Choroid plexus epithelial cell (primary cell): ENCODE measurements around the gene PARD6B.
"Not testable (repeated sequence)": the region's sequence is repeated elsewhere in the genome, so short reads cannot be mapped to it uniquely, and the experiment has no call there.

Source experiments
- DNase-seq: peaks from one replicate; pipeline ENCODE4 v3.0.0-alpha.2; 2010; ENCODE audit warnings: low read depth
- H3K4me3 ChIP-seq: 2 replicates; pipeline ENCODE4 v1.5.1; 2011; ENCODE audit warnings: low read depth, mild to moderate bottlenecking, control low read depth, low read length, moderate library complexity
- TF ChIP-seq, protein P1 (sequence below): conservative IDR thresholded peaks from 2 replicates; pipeline ENCODE4 v1.5.1; 2011; ENCODE audit warnings: low read depth, mild to moderate bottlenecking, control low read depth, inconsistent platforms, low read length, moderate library complexity

The PARD6B gene

GRCh38 chr20:50713657-50714101 lies 17.7 kb upstream of the PARD6B start:
- no peak overlapping the region for H3K4me3 ChIP-seq
- TF ChIP-seq, protein P1, sequence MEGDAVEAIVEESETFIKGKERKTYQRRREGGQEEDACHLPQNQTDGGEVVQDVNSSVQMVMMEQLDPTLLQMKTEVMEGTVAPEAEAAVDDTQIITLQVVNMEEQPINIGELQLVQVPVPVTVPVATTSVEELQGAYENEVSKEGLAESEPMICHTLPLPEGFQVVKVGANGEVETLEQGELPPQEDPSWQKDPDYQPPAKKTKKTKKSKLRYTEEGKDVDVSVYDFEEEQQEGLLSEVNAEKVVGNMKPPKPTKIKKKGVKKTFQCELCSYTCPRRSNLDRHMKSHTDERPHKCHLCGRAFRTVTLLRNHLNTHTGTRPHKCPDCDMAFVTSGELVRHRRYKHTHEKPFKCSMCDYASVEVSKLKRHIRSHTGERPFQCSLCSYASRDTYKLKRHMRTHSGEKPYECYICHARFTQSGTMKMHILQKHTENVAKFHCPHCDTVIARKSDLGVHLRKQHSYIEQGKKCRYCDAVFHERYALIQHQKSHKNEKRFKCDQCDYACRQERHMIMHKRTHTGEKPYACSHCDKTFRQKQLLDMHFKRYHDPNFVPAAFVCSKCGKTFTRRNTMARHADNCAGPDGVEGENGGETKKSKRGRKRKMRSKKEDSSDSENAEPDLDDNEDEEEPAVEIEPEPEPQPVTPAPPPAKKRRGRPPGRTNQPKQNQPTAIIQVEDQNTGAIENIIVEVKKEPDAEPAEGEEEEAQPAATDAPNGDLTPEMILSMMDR, result peak; percentile 83
- peak; percentile 85 for DNase-seq

GRCh38 chr20:50714426-50714825 lies 17.0 kb upstream of the PARD6B start:
- not testable (repeated sequence) for DNase-seq, H3K4me3 ChIP-seq

GRCh38 chr20:50715694-50716093 lies 15.7 kb upstream of the PARD6B start:
- no peak for DNase-seq
- TF ChIP-seq, protein P1, result no peak

GRCh38 chr20:50716518-50716917 lies 14.9 kb upstream of the PARD6B start:
- TF ChIP-seq, protein P1, result no peak
- no peak overlapping the region for H3K4me3 ChIP-seq
- no peak for DNase-seq

More at GRCh38 chr20:50715694-50716093, 15.7 kb upstream of the PARD6B start:
- H3K4me3 ChIP-seq, result no peak overlapping the region

- TF ChIP-seq, protein P1, result no peak
- no peak overlapping the region for H3K4me3 ChIP-seq
- DNase-seq, result no peak
Measured at GRCh38 chr20:50717312-50717711, 14.1 kb upstream of the PARD6B start.

DNA sequence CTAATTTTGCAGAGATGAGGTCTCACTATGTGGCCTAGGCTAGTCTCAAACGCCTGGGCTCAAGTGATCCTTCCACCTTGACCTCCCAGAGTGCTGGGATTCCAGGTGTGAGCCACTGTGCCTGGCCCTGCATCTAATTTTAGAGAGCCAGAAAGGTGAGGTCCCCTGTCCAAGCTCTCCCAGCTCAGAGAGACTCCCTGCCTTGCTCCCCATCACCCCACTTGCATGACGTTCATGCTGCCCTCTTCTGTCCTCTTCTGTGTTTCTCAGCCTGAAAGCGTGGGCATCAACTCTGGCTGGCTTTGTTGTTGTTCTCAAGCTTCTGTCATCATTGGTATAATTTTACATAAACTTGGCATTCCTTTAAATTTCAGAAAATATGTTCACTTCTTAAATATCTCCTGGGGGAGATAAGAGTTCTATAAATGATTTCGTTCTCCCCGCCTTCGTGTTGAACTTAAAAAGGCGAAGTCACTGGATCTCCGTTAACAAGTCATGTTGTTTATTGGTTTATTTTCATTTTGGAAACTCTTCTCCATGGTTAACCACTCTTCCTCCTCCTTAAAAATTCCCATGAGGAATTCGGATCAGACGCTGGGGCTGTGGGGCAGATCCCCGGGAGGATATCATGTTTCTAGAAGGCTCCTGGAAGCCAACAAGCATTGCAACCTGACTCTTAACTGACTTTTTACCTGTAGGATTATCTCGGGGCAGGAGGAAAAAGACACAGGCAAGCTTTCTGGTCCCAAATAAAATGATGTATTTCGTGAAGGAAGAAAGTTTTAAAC lies 13.2 kb upstream of the PARD6B start:
- no peak overlapping the region for H3K4me3 ChIP-seq
- TF ChIP-seq, protein P1, result peak; percentile 48
- peak; percentile 62 for DNase-seq

DNA sequence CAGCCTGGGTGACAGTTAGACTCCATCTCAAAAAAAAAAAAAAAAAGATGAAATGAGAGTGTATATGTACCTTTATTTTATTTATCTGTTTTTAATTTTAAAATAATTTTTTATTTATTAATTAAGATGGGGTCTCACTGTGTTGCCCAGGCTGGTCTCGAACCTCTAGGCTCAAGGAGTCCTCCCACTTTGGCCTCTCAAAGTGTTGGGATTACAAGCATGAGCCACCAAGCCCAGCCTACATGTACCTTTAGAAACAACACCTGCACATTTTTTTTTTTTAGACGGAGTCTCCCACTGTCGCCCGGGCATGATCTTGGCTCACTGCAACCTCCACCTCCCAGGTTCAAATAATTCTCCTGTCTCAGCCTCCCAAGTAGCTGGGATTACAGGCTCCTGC lies 12.1 kb upstream of the PARD6B start:
- DNase-seq, result no peak
- TF ChIP-seq, protein P1, result no peak

More for the DNA sequence above, 12.1 kb upstream of the PARD6B start:
- H3K4me3 ChIP-seq, result no peak overlapping the region
